Measurements from ENCODE around the gene DUOXA2. TPM values are rescaled to one million over a fixed set of nuclear protein-coding genes. Genes with fewer than 3 reads are reported as not detected.
A peak's percentile ranks its signal among the peaks of the same experiment; 100 is the strongest.
"Not testable (repeated sequence)": the region's sequence is repeated elsewhere in the genome, so short reads cannot be mapped to it uniquely, and the experiment has no call there.

Gene DUOXA2
- total RNA-seq, 2 experiments from 2014 or later: not detected

- DNase-seq: no peak
- H3K27ac Mint-ChIP-seq: no peak overlapping the region
- intact Hi-C loops (cut with DNase I, micrococcal nuclease): no loop called here
- ATAC-seq: no peak
- H3K27me3 Mint-ChIP-seq: peaks cover 49% of the 10 kb centered on the region
- no peak overlapping the region for H3K4me3 Mint-ChIP-seq
- ChIA-PET POLR2A (interaction anchor here (0.6 kb wide), 1 partner anchor 69 kb away, joined by 3 read pairs; no protein-coding TSS in a partner anchor), CTCF (interaction anchor here (0.8 to 4.9 kb wide), 5 partner anchors 11 to 259 kb away, joined by 3 to 29 read pairs (median 4); no protein-coding TSS in a partner anchor)
- no peaks in the 10 kb centered on the region for H3K36me3 Mint-ChIP-seq (ENCODE audit: low read depth)
- H3K9me3 Mint-ChIP-seq (ENCODE audit: low read depth): no peaks in the 10 kb centered on the region
- peaks cover 9% of the 10 kb centered on the region for H3K4me1 Mint-ChIP-seq
Measured at GRCh38 chr15:45131510-45131909, 17.4 kb downstream of the DUOXA2 start.

GRCh38 chr15:45132844-45133560 lies 18.9 kb downstream of the DUOXA2 start:
- H3K4me1 Mint-ChIP-seq: peaks cover 9% of the 10 kb centered on the region
- H3K4me3 Mint-ChIP-seq: no peak overlapping the region
- POLR2A ChIA-PET: interaction anchor here (0.6 kb wide), 1 partner anchor 155 kb away, joined by 4 read pairs; no protein-coding TSS in a partner anchor
- DNase-seq (no peak), ATAC-seq (peak; percentile 40)
- no peaks in the 10 kb centered on the region for H3K9me3 Mint-ChIP-seq (ENCODE audit: low read depth)
- H3K27me3 Mint-ChIP-seq: peaks cover 46% of the 10 kb centered on the region
- no peaks in the 10 kb centered on the region for H3K36me3 Mint-ChIP-seq (ENCODE audit: low read depth)
- CTCF ChIA-PET: interaction anchor here (0.6 to 4.9 kb wide), 7 partner anchors 9 to 257 kb away, joined by 3 to 29 read pairs (median 3); no protein-coding TSS in a partner anchor
- H3K27ac Mint-ChIP-seq: no peak overlapping the region
- intact Hi-C loops (cut with DNase I, micrococcal nuclease): no loop called here

- intact Hi-C loops (cut with DNase I, micrococcal nuclease): no loop called here
- DNase-seq: no peak
- no peak overlapping the region for H3K4me3 Mint-ChIP-seq
- H3K9me3 Mint-ChIP-seq (ENCODE audit: low read depth): no peaks in the 10 kb centered on the region
- ChIA-PET POLR2A (interaction anchor here (0.6 kb wide), 1 partner anchor 156 kb away, joined by 4 read pairs; no protein-coding TSS in a partner anchor), CTCF (interaction anchor here (0.6 to 4.9 kb wide), 4 partner anchors 8 to 66 kb away, joined by 3 to 29 read pairs (median 4); no protein-coding TSS in a partner anchor)
- peaks cover 41% of the 10 kb centered on the region for H3K27me3 Mint-ChIP-seq
- no peak overlapping the region for H3K27ac Mint-ChIP-seq
- H3K36me3 Mint-ChIP-seq (ENCODE audit: low read depth): no peaks in the 10 kb centered on the region
- peaks cover 9% of the 10 kb centered on the region for H3K4me1 Mint-ChIP-seq
- ATAC-seq: no peak
Measured at GRCh38 chr15:45133561-45133920, 19.4 kb downstream of the DUOXA2 start.

- DNase-seq: no peak
- H3K27ac Mint-ChIP-seq: no peak overlapping the region
- no peak for ATAC-seq
- ChIA-PET POLR2A (no interaction called here), CTCF (interaction anchor here (0.7 to 4.9 kb wide), 3 partner anchors 10 to 247 kb away, joined by 3 to 29 read pairs (median 4); no protein-coding TSS in a partner anchor)
- no peaks in the 10 kb centered on the region for H3K9me3 Mint-ChIP-seq (ENCODE audit: low read depth)
- H3K36me3 Mint-ChIP-seq (ENCODE audit: low read depth): no peaks in the 10 kb centered on the region
- peaks cover 9% of the 10 kb centered on the region for H3K4me1 Mint-ChIP-seq
- intact Hi-C loops (cut with DNase I, micrococcal nuclease): no loop called here
- H3K4me3 Mint-ChIP-seq: no peak overlapping the region
- peaks cover 36% of the 10 kb centered on the region for H3K27me3 Mint-ChIP-seq
Measured at GRCh38 chr15:45134046-45134445, 19.9 kb downstream of the DUOXA2 start.

- Mint-ChIP-seq H3K4me1 (peaks cover 9% of the 10 kb centered on the region), H3K27ac (no peak overlapping the region), H3K27me3 (peaks cover 35% of the 10 kb centered on the region), H3K36me3 (ENCODE audit: low read depth) (no peaks in the 10 kb centered on the region), H3K9me3 (ENCODE audit: low read depth) (no peaks in the 10 kb centered on the region), H3K4me3 (peak overlapping the region; percentile 35)
- intact Hi-C loops (cut with DNase I, micrococcal nuclease): no loop called here
- ChIA-PET POLR2A (no interaction called here), CTCF (interaction anchor here (0.6 to 4.9 kb wide), 5 partner anchors 11 to 707 kb away, joined by 3 to 29 read pairs (median 6); no protein-coding TSS in a partner anchor)
- DNase-seq (peak; percentile 54), ATAC-seq (peak; percentile 57)
Measured at GRCh38 chr15:45134682-45135604, 20.8 kb downstream of the DUOXA2 start.

- Mint-ChIP-seq H3K27me3 (peaks cover 29% of the 10 kb centered on the region), H3K4me3 (peak overlapping the region; percentile 5)
- POLR2A ChIA-PET; H3K27ac Mint-ChIP-seq; H3K9me3 Mint-ChIP-seq (ENCODE audit: low read depth); ATAC-seq; H3K36me3 Mint-ChIP-seq (ENCODE audit: low read depth); DNase-seq; H3K4me1 Mint-ChIP-seq: not testable (repeated sequence)
- intact Hi-C loops (cut with DNase I, micrococcal nuclease): loop anchor here in 1 of 2 experiments (2.0 kb wide), 1 partner anchor 17 kb away; no protein-coding TSS in a partner anchor
- CTCF ChIA-PET: interaction anchor here (0.6 to 1.1 kb wide), 3 partner anchors 12 to 72 kb away, joined by 3 to 6 read pairs (median 6); no protein-coding TSS in a partner anchor
Measured at GRCh38 chr15:45135705-45136377, 21.7 kb downstream of the DUOXA2 start.

GRCh38 chr15:45136378-45136764 lies 22.2 kb downstream of the DUOXA2 start:
- Mint-ChIP-seq H3K4me1 (peaks cover 9% of the 10 kb centered on the region), H3K36me3 (ENCODE audit: low read depth) (no peaks in the 10 kb centered on the region), H3K27me3 (peaks cover 29% of the 10 kb centered on the region), H3K27ac (no peak overlapping the region), H3K9me3 (ENCODE audit: low read depth) (no peaks in the 10 kb centered on the region), H3K4me3 (peak overlapping the region; percentile 5)
- ChIA-PET POLR2A (no interaction called here), CTCF (interaction anchor here (0.6 kb wide), 1 partner anchor 72 kb away, joined by 3 read pairs; no protein-coding TSS in a partner anchor)
- intact Hi-C loops (cut with DNase I, micrococcal nuclease): loop anchor here in 1 of 2 experiments (2.0 kb wide), 1 partner anchor 18 kb away; no protein-coding TSS in a partner anchor
- peak; percentile 43 for DNase-seq
- ATAC-seq: no peak

- Mint-ChIP-seq H3K9me3 (ENCODE audit: low read depth) (no peaks in the 10 kb centered on the region), H3K27me3 (peaks cover 28% of the 10 kb centered on the region), H3K36me3 (ENCODE audit: low read depth) (no peaks in the 10 kb centered on the region), H3K4me1 (peaks cover 9% of the 10 kb centered on the region), H3K4me3 (no peak overlapping the region), H3K27ac (no peak overlapping the region)
- DNase-seq: no peak
- ATAC-seq: no peak
- intact Hi-C loops (cut with DNase I, micrococcal nuclease): loop anchor here in 1 of 2 experiments (2.0 kb wide), 1 partner anchor 19 kb away; no protein-coding TSS in a partner anchor
- ChIA-PET POLR2A (interaction anchor here (0.6 kb wide), 1 partner anchor 47 kb away, joined by 3 read pairs; no protein-coding TSS in a partner anchor), CTCF (interaction anchor here (0.9 to 1.6 kb wide), 3 partner anchors 20 to 205 kb away, joined by 3 to 7 read pairs (median 3); no protein-coding TSS in a partner anchor)
Measured at GRCh38 chr15:45137703-45138102, 23.6 kb downstream of the DUOXA2 start.

- peaks cover 9% of the 10 kb centered on the region for H3K4me1 Mint-ChIP-seq
- DNase-seq: no peak
- peaks cover 17% of the 10 kb centered on the region for H3K27me3 Mint-ChIP-seq
- H3K4me3 Mint-ChIP-seq: no peak overlapping the region
- intact Hi-C loops (cut with DNase I, micrococcal nuclease): no loop called here
- H3K9me3 Mint-ChIP-seq (ENCODE audit: low read depth): no peaks in the 10 kb centered on the region
- POLR2A ChIA-PET: no interaction called here
- H3K36me3 Mint-ChIP-seq (ENCODE audit: low read depth): no peaks in the 10 kb centered on the region
- ATAC-seq: no peak
- H3K27ac Mint-ChIP-seq: no peak overlapping the region
- CTCF ChIA-PET: interaction anchor here (0.7 to 2.3 kb wide), 3 partner anchors 17 to 204 kb away, joined by 3 to 12 read pairs (median 6); no protein-coding TSS in a partner anchor
Measured at GRCh38 chr15:45138814-45139765, 25.0 kb downstream of the DUOXA2 start.

- POLR2A ChIA-PET: no interaction called here
Measured at GRCh38 chr15:45139770-45140169, 25.6 kb downstream of the DUOXA2 start.

More at GRCh38 chr15:45139770-45140169, 25.6 kb downstream of the DUOXA2 start:
- CTCF ChIA-PET: interaction anchor here (0.7 to 2.3 kb wide), 3 partner anchors 10 to 22 kb away, joined by 3 to 12 read pairs (median 4); partner anchors contain the start of genes DUOX1 and DUOXA1
- Mint-ChIP-seq H3K4me3 (no peak overlapping the region), H3K36me3 (ENCODE audit: low read depth) (no peaks in the 10 kb centered on the region), H3K27me3 (peaks cover 10% of the 10 kb centered on the region), H3K27ac (no peak overlapping the region), H3K9me3 (ENCODE audit: low read depth) (no peaks in the 10 kb centered on the region), H3K4me1 (peaks cover 7% of the 10 kb centered on the region)
- no peak for DNase-seq
- intact Hi-C loops (cut with DNase I, micrococcal nuclease): no loop called here
- ATAC-seq: no peak

All from activated CD4-positive, alpha-beta T cell treated with anti-CD3 and anti-CD28 coated beads for 36 hours (primary cell).